NK-92 treated with Interleukin-12 subunit alpha and Interleukin-12 subunit beta, amount 100 ng/mL, for 24 hours (cell line): ENCODE results near the gene ATP5ME.
"Not testable (repeated sequence)": the region's sequence is repeated elsewhere in the genome, so short reads cannot be mapped to it uniquely, and the experiment has no call there.

ENCODE experiments used
- DNase-seq: peaks from one replicate; lab custom pipeline; 2025; lab: John Stamatoyannopoulos, UW

The ATP5ME gene

DNA sequence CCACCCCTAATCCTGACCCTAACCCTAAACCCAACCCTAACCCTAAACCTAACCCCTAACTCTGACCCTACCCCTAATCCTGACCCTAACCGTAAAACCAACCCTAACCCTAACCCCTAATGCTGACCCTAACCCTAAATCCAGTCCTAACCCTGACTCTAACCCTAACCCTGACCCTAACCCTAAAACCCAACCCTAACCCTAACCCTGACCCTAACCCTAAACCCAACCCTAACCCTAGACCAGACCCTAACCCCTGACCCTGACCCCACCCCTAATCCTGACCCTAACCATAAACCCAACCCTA, 30.8 kb upstream of the ATP5ME start:
- no peak for DNase-seq

DNA sequence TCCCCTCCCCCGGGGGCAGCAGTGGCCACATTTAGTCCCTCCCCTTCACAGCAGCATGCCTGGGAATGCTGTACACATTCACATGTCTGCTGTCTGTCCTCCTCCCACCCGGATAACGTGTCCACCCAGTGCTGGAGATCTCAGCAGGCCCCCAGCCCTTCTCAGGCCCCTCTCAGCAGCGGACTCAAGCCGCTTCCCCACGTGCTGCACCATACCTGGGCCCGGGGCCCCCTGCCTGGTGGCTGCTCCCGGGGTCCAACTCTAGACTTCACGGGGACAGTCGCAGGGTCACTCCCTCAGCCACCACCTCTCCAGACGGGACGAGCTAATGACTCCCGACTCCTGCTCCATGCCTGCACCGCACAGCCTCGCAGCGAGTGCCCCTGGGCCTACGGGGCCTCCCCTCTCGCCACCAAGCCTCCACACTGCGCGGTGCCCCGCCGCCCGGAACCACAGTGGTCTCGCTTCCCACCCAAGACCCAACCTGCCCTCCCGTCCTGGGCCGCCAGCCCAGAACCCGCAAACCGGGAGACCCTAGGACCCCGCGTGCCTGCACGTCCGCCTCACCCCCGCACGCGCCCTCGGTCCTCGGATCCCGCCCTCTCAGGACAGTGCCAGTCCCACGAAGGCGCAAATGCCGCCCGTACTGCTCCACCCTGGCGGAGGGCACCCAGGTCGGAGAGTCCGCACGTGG, 30.3 kb upstream of the ATP5ME start:
- DNase-seq: no peak

- no peak for DNase-seq
Observed at GRCh38 chr4:703336-704197, 29.5 kb upstream of the ATP5ME start.

DNA sequence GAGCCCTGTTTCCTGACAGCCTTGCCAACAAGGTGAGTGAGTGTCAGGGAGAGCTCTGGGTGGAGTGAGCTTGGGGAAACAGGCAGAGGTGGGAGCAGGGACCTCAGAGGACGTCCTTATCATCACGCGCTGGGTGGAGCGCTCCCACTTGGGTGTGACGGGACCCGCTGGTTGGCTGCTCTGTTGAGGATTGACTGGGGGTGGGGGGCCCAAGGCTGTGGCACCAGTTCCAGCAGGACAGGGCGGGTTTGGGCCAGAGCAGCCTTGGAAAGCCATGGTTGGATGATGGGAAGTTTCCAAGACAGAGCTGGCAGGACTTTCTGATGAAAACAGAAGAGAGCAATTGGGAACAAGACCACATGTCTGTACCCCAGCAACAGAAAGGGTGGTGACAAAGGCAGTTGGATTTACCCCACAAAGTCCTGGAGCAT, 28.6 kb upstream of the ATP5ME start:
- DNase-seq: no peak

DNA sequence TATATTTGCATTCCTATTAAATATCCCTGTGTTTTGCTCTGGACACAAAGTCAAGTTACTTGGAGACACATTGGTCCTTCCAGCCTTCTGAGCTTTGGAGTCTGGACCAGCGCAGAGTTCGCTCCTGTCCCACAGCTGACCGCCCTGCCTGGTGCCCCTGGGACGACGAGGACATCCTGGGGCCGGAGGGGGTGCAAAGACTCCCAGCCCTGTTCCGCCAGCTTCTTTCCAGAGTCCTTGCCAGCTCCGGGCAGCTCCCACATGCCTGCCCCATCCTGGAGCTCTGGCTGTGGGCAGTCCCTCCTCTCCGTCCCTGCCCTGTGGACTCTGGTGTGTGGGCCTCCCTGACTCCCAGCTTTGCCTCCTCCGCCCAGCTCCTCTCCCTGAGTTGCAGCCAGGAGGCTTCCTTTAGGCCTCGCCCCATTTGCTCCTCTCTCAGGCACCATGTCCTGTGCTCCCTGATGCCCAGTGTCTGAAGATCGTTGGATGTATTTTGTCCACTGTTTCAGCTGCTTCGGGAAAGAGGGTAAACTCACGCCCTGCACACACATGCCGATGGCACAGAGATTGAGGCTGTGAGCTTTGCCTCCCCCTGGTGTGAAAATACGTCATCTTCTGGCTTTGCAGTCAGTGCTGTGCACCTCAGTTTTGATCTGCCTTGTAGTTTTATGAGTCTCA, 26.6 kb upstream of the ATP5ME start:
- no peak for DNase-seq

- DNase-seq: no peak
Observed at GRCh38 chr4:699816-700580, 25.9 kb upstream of the ATP5ME start.

DNA sequence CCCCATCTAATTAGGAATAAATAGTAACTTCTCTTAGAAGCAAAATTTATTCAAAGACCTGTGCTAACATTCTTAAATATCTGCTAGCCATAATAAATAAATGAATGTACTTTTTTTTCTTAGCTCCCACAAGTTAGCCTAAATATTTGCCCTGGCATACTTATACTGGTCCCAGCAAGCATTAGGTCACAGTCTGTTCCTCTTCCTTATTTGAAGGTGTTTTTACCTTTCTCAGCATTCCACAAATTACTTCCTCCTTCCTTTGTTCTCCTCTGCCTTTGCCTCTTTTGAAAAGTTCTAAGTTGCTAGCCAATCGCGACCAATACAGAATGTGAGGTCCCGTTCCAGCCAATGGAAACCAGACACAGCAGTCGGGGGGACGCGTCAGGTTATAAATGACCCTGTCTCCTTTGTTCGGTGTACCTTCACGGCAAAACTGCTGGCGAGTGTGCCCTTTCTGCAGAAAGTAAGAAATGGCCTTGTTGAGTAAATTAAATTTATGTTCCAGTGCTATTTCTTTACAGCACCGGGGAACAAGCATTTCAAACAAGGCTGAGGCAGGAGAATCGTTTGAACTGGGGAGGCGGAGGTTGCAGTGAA, 20.4 kb upstream of the ATP5ME start:
- not testable (repeated sequence) for DNase-seq

- DNase-seq: no peak
Observed at GRCh38 chr4:692771-693554, 18.9 kb upstream of the ATP5ME start.

DNA sequence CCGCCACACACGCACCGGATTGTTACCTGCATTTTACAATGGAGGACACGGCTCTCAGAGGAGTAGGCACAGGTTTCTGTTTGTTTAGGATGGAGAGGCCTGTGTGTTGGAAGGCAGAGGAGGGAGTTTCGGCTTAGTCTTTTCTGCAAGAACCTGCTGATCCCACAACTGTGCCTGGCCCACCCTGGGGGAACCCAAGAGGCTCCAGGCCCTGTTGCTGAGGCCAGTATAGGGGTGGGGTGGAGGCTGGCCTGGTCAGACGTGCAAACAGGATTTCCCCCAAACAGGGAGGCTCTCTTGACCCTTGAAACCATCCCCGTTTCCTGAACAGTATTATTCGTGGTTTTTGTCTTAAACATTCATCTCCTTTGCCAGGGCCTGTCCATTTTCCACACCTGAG, 15.6 kb upstream of the ATP5ME start:
- DNase-seq: no peak

GRCh38 chr4:688854-689681, 15.0 kb upstream of the ATP5ME start, which contains the start of gene SLC49A3:
Gene SLC49A3, minus strand, starts transcription at chr4:689151. Its CDS starts 24 bp downstream, at chr4:689127.
- no peak for DNase-seq

DNA sequence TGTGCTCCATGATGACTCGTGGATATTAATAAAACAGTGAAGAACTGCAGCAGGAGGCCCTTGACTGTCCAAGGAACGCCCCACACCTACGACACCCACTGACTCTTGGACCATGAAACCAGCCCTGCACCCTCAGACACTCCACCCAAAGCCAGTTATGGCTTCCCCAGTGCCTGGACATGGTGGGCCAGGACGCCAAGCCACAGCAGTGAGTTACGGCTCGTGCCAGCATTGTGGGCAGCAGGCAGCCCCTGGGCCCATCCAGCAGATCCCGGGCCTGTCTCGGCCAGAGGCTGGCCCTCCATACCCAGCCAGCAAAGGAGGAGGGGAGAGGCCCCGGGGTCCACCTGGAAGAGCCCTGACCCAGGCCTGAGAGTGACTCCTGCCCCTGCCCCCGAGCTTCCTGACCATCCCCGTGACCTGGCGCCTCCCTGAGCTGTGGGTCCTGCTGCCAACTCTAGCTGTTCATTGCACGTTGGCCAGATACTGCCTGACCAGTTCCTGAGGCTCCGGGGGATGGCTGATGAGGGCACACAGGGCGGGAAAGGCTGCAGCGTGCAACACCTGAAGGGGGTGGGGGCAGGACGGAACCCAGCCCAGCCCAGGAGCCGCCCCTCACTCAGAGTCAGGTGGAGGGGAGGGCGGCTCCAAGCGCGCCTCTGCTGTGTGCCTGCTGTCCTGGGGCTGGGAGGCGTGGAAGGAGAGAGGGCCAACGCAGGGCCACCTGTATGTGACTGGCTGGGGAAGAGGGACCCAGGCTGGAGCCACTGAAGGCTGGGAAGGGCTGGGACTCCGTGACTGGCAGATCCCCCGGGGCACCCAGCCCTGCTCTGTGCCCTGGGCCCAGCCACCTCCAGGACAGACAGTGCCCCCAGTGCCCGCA, 14.1 kb upstream of the ATP5ME start:
- no peak for DNase-seq

DNA sequence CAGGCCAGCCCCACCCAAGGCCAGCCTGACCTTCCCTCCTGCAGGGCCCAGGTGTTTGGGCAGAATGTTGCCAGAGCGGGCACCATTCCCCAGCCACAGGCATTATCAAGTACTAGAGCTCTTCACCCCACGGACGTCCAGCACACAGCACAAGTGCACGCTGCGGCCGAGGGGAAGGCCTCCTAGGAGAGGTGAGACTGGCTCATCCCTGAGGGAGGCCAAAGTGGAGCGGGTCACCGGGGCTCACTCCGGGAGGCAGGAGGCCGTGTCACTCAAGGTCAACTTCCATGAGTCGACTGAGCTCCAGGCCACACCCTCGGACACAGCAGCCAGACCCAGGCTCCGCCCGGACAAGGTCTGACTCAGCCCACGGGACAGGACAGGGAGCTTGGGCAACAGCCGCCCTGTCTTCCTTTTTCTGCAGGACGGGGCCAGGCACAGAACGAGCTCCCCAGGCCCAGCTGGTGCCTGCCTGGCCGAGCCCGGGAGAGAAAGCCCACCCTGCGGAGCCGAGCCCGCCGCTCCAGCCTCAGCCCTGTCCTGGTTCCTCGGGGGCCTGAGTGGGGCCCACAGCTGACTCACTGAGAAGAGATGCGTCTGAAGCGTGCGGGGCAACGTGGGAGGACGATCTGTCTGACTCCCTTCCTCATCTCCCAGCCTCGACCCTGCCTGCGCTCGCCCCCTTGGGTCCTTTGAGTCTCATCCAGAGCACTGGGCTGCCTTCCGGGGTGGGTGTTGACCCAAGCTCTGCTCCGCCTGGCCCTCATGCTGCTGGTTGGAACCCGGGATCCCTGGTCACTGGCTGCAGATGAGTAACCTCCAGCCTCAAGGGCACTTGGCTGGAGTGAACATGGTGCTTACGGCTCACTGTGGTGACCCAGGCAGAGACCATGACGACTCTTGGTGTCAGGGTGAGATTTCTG, 13.2 kb upstream of the ATP5ME start:
- no peak for DNase-seq

DNA sequence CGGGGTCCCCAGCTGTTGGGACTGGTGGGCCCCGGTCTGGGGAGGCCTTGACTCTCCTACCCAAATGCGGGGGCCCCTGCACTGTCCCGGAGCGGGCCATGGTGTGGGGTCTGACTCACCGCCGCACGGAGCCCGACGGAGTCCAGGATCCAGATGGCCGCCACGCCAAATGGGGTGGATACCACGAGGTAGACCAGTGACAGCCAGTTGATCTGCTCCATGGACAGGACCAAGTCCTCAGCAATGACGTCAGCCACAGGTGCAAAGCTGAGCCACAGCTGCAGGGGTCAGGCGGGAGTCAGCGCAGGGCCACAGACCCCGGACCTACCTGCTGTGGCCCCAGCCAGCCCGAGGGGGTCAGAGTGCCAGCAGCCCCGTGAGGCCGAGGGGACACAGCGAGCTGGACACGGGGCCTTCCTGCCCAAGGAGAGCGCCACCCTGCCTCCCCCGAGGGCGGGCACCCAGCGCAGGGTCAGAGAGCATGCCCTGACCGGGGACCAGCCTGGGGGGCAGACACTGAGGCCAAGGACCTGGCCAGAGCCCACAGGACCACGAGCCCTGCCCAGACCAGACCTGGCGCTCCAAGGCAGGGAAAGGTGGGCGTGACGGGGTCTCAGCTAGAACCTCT, 12.5 kb upstream of the ATP5ME start:
- DNase-seq: no peak

GRCh38 chr4:685679-686412, 11.8 kb upstream of the ATP5ME start:
- no peak for DNase-seq

DNA sequence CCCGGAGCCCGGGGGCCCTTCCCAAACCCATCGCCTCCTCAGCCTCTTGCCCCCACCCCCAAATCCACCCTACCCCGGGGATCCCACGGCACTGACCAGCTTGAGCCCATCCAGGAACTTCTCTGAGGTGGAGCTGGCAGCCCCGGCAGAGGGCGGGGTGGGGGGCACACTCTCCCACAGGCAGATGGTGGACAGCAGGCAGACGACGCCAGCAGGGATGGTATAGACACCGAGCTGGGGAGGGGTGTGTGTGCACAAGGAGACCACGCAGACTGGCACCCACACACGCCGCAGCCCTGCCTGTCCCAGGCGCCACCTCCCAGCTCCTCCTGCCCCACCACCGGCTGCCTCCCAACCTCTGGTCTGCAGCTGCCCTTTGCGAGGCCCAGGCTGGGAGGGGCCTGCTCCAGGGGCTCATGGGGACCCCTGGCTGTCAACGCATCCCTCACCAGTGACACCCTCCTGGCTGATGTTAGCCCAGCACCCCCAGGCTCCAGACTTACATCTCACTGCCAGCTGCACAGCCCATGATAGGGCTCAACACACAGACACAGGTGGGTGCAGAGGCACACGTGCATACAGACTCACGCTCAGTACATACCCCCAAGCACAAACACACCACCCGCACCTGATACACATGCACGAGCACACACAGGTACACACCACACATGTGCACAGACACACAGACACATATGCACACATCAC, 10.7 kb upstream of the ATP5ME start:
- no peak for DNase-seq

DNA sequence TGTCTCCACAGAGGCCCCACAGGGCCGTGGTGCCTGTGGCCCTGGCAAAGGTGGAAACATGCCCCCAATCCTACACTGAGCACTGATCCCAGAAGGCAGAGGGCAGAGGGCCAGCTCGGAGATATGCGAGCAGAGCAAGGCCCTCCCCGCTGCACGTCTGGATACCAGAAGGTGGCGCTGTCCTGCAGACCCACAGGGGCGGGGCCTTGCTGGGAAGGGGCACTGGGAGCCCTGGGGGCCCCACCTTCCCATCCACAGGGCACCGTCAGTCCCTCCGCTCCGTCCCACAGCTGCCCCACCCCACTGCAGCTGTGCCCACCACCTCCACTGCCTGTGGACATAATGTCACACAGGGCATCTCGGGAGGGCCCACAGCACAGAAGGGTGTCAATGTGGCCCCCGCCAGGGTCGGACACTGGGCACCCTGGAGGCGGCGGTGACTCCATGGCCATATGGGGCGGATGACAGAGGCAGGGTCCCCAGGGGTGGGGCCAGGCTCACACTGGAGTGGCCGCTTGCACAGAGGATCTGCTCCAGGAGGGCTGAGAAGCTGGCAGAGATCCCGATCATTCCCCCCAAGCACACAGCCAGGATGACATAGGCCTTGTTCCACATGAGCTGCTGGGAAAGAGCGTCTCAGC, 10.0 kb upstream of the ATP5ME start:
- peak; percentile 24 for DNase-seq
